Epithelial cell of proximal tubule (primary cell): ENCODE data around the gene AKAP6. TPM values are rescaled to one million over a fixed set of nuclear protein-coding genes. Genes with fewer than 3 reads are reported as not detected.

Experiments used
- DNase-seq: peaks from one replicate; pipeline ENCODE4 v3.0.0-alpha.2; 2011; ENCODE audit warnings: low read depth
- H3K4me3 ChIP-seq: 2 replicates; pipeline ENCODE4 v1.5.1; 2011; ENCODE audit warnings: low read depth, mild to moderate bottlenecking, low read length
- CTCF ChIP-seq: conservative IDR thresholded peaks from 2 replicates; pipeline ENCODE4 v1.5.1; 2012; ENCODE audit warnings: low read depth, mild to moderate bottlenecking, low read length
- total RNA-seq: library from RNA; depleted of rRNA; stranded (reverse); fragments of >200 nt; gene quantifications from 2 replicates; pipeline ENCODE4 v1.2.3, GENCODE V29; 2015

Gene AKAP6
- total RNA-seq, 1 donor from 2014 or later: 4.6 TPM

- DNase-seq: no peak
- TF ChIP-seq CTCF: no peak
- H3K4me3 ChIP-seq: no peak overlapping the region
Measured at GRCh38 chr14:32509632-32510187, 180.6 kb downstream of the AKAP6 start.

DNA sequence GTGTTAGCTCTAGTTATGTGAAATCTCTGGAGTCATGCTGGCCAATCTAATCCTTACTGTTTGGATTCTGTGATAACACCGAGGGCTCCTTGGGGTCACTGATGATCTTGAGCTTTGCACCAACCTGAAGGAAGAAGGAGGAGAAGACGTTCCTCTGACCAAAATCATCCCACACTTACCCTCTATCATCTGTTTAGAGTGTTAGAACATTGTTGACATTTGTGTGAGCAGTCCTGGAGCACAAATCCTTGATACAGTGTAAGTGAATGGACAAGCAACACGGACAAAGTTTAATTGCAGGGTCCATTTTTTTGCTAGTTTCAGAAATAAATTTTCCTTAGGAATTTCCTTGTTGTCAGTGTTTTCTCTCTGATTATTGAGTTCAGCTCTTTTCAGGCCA is 181.7 kb downstream of the AKAP6 start:
- H3K4me3 ChIP-seq: no peak overlapping the region
- DNase-seq: no peak
- no peak for TF ChIP-seq CTCF

DNA sequence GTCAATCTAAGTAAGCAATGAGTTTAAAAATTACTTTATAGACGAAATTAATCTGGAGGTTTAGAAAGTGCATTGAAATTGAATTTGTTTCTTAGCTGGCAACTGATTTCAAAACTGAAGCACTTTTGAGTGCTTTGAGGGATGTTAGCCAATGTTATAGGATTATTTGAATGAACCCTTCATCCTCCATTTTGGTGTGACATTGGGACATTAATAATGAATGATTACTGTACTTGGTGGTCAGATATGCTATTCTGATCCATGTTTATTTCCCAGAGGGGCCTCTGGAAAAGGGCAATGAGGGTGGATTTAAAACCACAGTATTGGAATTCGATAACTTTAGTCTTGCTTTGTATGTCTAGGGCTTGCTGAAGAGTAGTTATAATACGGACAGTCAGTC is 183.2 kb downstream of the AKAP6 start:
- no peak for TF ChIP-seq CTCF
- no peak overlapping the region for H3K4me3 ChIP-seq

GRCh38 chr14:32512813-32513212 is 183.7 kb downstream of the AKAP6 start:
- no peak overlapping the region for H3K4me3 ChIP-seq
- no peak for TF ChIP-seq CTCF
- DNase-seq: no peak

More for the DNA sequence above, 183.2 kb downstream of the AKAP6 start:
- no peak for DNase-seq

DNA sequence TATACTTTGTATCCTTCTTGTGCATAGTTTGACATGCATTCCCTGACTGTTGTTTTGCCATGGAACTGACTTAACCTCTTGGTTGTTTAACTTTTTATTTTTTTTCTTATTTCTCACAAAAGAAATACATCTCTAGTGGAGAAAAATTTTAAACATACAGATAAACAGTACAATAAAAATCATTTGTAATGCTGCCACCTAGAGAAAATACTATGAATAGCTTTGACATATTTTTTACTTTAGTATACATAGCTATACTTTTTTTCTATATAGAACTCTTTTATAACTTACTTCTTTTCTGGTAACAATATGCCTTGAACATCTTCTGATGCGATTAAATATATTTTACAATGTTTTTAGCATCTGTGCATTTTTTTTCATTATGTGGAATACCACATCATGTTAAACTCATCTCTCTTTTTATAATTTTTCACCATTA is 184.5 kb downstream of the AKAP6 start:
- no peak overlapping the region for H3K4me3 ChIP-seq
- peak; percentile 2 for TF ChIP-seq CTCF
- no peak for DNase-seq

- no peak for TF ChIP-seq CTCF
- no peak overlapping the region for H3K4me3 ChIP-seq
- no peak for DNase-seq
Measured at GRCh38 chr14:32514236-32514635, 185.1 kb downstream of the AKAP6 start.

- TF ChIP-seq CTCF: no peak
- H3K4me3 ChIP-seq: no peak overlapping the region
- DNase-seq: no peak
Measured at GRCh38 chr14:32514681-32515080, 185.6 kb downstream of the AKAP6 start.
